Measurements from ENCODE around the gene RASGRP2.

RASGRP2 gene

GRCh38 chr11:64692764-64693331 lies 51.1 kb downstream of the RASGRP2 start:
- Histone ChIP-seq H3K27me3 (ENCODE audit: control insufficient read depth, insufficient read depth, low read length) (no peaks in the 10 kb centered on the region), H3K4me2 (ENCODE audit: low read length) (no peak overlapping the region), H3K9me3 (ENCODE audit: control insufficient read depth, low read length) (no peaks in the 10 kb centered on the region), H3K9ac (no peak overlapping the region), H2AFZ (no peak overlapping the region), H3K4me1 (no peaks in the 10 kb centered on the region), H3K27ac (no peak overlapping the region), H3K4me3 (ENCODE audit: low read depth, low read length) (no peak overlapping the region), H3K79me2 (no peaks in the 10 kb centered on the region), H3K36me3 (ENCODE audit: control insufficient read depth, insufficient read depth, low read length) (no peaks in the 10 kb centered on the region)
- TF ChIP-seq CTCF (IDR thresholded peaks at IDR 0.05), result no peak

GRCh38 chr11:64691543-64691942 lies 52.4 kb downstream of the RASGRP2 start:
- Histone ChIP-seq H3K36me3 (ENCODE audit: control insufficient read depth, insufficient read depth, low read length) (no peaks in the 10 kb centered on the region), H3K4me3 (ENCODE audit: low read depth, low read length) (no peak overlapping the region), H3K79me2 (no peaks in the 10 kb centered on the region), H3K4me2 (ENCODE audit: low read length) (no peak overlapping the region), H3K27me3 (ENCODE audit: control insufficient read depth, insufficient read depth, low read length) (no peaks in the 10 kb centered on the region), H3K27ac (no peak overlapping the region), H3K4me1 (no peaks in the 10 kb centered on the region), H3K9ac (no peak overlapping the region), H3K9me3 (ENCODE audit: control insufficient read depth, low read length) (no peaks in the 10 kb centered on the region), H2AFZ (no peak overlapping the region)
- TF ChIP-seq CTCF (IDR thresholded peaks at IDR 0.05), result no peak

GRCh38 chr11:64690235-64690634 lies 53.7 kb downstream of the RASGRP2 start:
- Histone ChIP-seq H3K9me3 (ENCODE audit: control insufficient read depth, low read length) (no peaks in the 10 kb centered on the region), H3K9ac (no peak overlapping the region), H3K4me3 (ENCODE audit: low read depth, low read length) (no peak overlapping the region), H3K4me2 (ENCODE audit: low read length) (no peak overlapping the region), H3K79me2 (no peaks in the 10 kb centered on the region), H2AFZ (no peak overlapping the region), H3K27me3 (ENCODE audit: control insufficient read depth, insufficient read depth, low read length) (no peaks in the 10 kb centered on the region), H3K27ac (no peak overlapping the region), H3K36me3 (ENCODE audit: control insufficient read depth, insufficient read depth, low read length) (no peaks in the 10 kb centered on the region), H3K4me1 (no peaks in the 10 kb centered on the region)
- no peak for TF ChIP-seq CTCF (IDR thresholded peaks at IDR 0.05)

GRCh38 chr11:64688534-64688982 lies 55.4 kb downstream of the RASGRP2 start:
- H3K27ac ChIP-seq, result no peak overlapping the region

More at GRCh38 chr11:64688534-64688982, 55.4 kb downstream of the RASGRP2 start:
- Histone ChIP-seq H3K4me2 (ENCODE audit: low read length) (peak overlapping the region; percentile 44), H3K36me3 (ENCODE audit: control insufficient read depth, insufficient read depth, low read length) (no peaks in the 10 kb centered on the region), H2AFZ (peak overlapping the region; percentile 33), H3K27me3 (ENCODE audit: control insufficient read depth, insufficient read depth, low read length) (no peaks in the 10 kb centered on the region), H3K79me2 (no peaks in the 10 kb centered on the region), H3K4me1 (no peaks in the 10 kb centered on the region), H3K4me3 (ENCODE audit: low read depth, low read length) (no peak overlapping the region), H3K9me3 (ENCODE audit: control insufficient read depth, low read length) (no peaks in the 10 kb centered on the region), H3K9ac (no peak overlapping the region)
- peak; percentile 71 for TF ChIP-seq CTCF (IDR thresholded peaks at IDR 0.05)
